Colonic mucosa (tissue), 4 donors: ENCODE measurements around the gene NSMF. TPM values are rescaled to one million over a fixed set of nuclear protein-coding genes. Genes with fewer than 3 reads are reported as not detected.

Experiments used
- DNase-seq: peaks from one replicate; pipeline ENCODE4 v3.0.0-alpha.2; 2020
- H3K27ac ChIP-seq: fragments of 200-600 bp; one replicate; pipeline ENCODE4 v1.8.0; 2021
- H3K27me3 ChIP-seq: fragments of 200-600 bp; one replicate; pipeline ENCODE4 v1.8.0; 2021
- H3K36me3 ChIP-seq: fragments of 200-600 bp; one replicate; pipeline ENCODE4 v1.8.0; 2021
- H3K4me1 ChIP-seq: fragments of 200-600 bp; one replicate; pipeline ENCODE4 v1.8.0; 2021; ENCODE audit warnings: mild to moderate bottlenecking
- H3K4me3 ChIP-seq: fragments of 200-600 bp; one replicate; pipeline ENCODE4 v1.8.0; 2021
- H3K9ac ChIP-seq, 2 donors: one replicate each; pipeline ENCODE4 v1.7.0; 2013; ENCODE audit warnings: control low read depth in 2 of 2, low read depth in 2 of 2, low read length in 2 of 2
- H3K9me3 ChIP-seq: fragments of 200-600 bp; one replicate; pipeline ENCODE4 v1.8.0; 2021
- intact Hi-C: fragments of 100-400 bp; cut with DNase I; formaldehyde crosslinking; loops from one replicate; pipeline ENCODE4 v1.14.1; 2022
- total RNA-seq, 2 donors: library from RNA; stranded (reverse); fragmentation: NEBNext Ultra II Directional in 1 of 2; extraction: Animal tissue kit (Norgen Biotek cat#: 25700) in 1 of 2; gene quantifications; one replicate each; pipeline ENCODE4 v1.2.1, GENCODE V29; 2021
- TF ChIP-seq, protein P1 (sequence below): fragments of 200-600 bp; IDR thresholded peaks from one replicate; pipeline ENCODE4 v1.8.0; 2022; ENCODE audit warnings: antibody characterized with exemption, mild to moderate bottlenecking
- donor health status: healthy.
- donor health status: DM: no; HTN: no; CAD: no.
- donor health status: DM: no; HTN: no; CAD: no.

The NSMF gene
- total RNA-seq, 2 donors from 2014 or later: 33.7 to 47.8 TPM

DNA sequence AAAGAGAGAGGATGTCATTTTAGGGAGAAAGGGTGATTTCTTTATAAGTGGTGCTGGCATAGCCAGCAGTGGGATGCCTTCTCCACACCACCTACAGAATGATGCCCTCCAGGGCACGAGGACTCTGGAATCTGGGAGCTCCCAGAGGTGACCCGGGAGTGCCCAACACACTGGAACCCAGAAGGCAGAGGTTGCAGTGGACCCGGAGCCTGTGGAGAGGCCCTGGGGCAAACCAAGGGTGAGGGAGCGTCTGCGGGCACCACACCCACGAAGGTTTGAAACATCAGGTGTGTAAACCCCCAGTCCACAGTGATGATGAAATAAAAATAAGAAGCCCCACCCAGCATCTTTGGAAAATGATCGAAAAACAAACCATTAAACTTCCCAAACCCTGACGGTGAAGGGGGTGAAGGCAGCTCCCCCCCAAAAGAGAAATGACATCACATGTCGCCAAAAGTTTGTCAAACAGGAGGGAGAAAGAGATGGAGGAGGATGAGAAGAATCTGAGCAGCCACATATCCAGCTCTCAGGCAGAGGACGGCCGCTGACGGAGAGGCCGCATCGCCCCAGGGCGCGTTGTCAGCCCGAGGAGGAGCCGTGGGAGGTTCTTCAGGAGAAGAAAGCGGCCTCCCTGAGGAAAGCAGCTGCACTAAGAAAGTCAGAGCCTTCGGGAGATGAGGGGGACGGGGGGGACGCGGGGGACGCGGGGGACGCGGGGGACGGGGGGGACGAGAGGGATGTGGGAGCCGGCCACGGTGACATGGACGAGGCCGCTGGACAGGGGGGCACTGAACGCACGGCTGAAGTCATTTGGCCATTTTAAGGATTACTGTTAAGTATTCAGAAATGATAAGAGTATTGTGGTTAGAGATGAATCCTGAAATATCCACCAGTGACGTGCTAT is 43.1 kb upstream of the NSMF start:
- TF ChIP-seq, protein P1, sequence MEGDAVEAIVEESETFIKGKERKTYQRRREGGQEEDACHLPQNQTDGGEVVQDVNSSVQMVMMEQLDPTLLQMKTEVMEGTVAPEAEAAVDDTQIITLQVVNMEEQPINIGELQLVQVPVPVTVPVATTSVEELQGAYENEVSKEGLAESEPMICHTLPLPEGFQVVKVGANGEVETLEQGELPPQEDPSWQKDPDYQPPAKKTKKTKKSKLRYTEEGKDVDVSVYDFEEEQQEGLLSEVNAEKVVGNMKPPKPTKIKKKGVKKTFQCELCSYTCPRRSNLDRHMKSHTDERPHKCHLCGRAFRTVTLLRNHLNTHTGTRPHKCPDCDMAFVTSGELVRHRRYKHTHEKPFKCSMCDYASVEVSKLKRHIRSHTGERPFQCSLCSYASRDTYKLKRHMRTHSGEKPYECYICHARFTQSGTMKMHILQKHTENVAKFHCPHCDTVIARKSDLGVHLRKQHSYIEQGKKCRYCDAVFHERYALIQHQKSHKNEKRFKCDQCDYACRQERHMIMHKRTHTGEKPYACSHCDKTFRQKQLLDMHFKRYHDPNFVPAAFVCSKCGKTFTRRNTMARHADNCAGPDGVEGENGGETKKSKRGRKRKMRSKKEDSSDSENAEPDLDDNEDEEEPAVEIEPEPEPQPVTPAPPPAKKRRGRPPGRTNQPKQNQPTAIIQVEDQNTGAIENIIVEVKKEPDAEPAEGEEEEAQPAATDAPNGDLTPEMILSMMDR: no peak
- no peaks in the 10 kb centered on the region for H3K4me1 ChIP-seq
- no peak for DNase-seq
- intact Hi-C loops: no loop called here
- no peak overlapping the region for H3K9ac ChIP-seq
- H3K36me3 ChIP-seq: no peaks in the 10 kb centered on the region
- no peak overlapping the region for H3K27ac ChIP-seq
- no peak overlapping the region for H3K4me3 ChIP-seq
- no peaks in the 10 kb centered on the region for H3K27me3 ChIP-seq
- H3K9me3 ChIP-seq: no peaks in the 10 kb centered on the region

DNA sequence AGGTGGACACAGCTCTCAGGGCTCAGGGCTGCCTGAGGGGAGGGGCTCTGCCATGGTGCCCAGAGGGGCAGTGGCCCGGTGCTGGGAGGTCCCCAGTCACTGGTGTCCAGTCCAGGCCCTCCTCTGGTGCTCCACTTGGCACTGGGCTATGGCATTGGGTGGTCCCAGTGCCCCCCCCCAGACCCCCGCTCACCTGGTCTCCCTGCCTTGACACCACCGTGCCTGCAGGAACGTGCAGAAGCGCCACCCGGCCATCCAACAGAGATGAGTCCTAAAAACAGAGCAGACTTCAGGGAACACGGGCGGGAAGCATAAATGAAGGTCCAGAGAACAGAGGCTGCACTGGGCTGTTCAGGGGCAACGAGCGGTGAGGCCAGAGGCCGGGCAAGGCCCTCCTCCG is 42.3 kb upstream of the NSMF start:
- H3K36me3 ChIP-seq: no peaks in the 10 kb centered on the region
- DNase-seq: no peak

DNA sequence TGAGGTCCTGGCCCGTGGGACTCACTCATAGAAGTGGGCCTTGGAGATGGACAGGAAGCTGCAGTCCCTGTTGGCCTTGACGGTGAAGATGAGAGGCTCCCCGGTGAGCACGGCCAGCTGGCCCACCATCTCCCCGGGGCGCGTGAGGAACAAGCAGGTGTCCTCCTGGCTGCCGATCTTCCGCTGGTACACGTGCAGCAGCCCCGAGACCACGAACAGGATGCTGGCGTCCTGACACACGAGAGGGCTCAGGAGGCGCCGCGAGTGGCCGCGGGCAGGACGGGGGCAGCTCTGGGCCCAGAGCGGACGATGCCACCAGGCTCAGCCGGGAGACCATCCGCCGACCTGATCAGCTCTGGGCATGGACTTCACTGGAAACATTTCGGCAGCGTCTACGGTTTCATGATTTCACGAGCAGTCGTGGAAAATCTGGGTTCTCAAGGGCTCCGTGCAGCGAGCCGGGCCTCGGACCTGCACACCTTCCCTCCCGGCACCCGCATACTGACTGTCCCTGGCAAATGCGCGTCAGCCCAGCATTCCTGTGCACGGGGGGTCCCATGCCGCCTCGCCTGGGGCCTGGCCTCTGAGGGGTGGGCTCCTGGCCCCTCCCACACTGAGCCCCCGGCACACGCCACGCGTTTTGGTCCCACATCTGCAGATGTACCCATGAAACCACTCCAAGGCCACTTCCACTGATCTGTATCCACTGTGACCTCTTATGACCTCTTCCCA is 41.7 kb upstream of the NSMF start:
- Histone ChIP-seq H3K27ac (no peak overlapping the region), H3K4me3 (no peak overlapping the region), H3K9ac (no peak overlapping the region), H3K4me1 (no peaks in the 10 kb centered on the region), H3K36me3 (no peaks in the 10 kb centered on the region), H3K27me3 (no peaks in the 10 kb centered on the region), H3K9me3 (no peaks in the 10 kb centered on the region)
- TF ChIP-seq, protein P1: no peak
- no peak for DNase-seq
- intact Hi-C loops: no loop called here

More for the DNA sequence above, 42.3 kb upstream of the NSMF start:
- Histone ChIP-seq H3K9me3 (no peaks in the 10 kb centered on the region), H3K4me1 (no peaks in the 10 kb centered on the region), H3K4me3 (no peak overlapping the region), H3K27ac (no peak overlapping the region), H3K27me3 (no peaks in the 10 kb centered on the region), H3K9ac (no peak overlapping the region)
- TF ChIP-seq, protein P1: no peak
- intact Hi-C loops: no loop called here

DNA sequence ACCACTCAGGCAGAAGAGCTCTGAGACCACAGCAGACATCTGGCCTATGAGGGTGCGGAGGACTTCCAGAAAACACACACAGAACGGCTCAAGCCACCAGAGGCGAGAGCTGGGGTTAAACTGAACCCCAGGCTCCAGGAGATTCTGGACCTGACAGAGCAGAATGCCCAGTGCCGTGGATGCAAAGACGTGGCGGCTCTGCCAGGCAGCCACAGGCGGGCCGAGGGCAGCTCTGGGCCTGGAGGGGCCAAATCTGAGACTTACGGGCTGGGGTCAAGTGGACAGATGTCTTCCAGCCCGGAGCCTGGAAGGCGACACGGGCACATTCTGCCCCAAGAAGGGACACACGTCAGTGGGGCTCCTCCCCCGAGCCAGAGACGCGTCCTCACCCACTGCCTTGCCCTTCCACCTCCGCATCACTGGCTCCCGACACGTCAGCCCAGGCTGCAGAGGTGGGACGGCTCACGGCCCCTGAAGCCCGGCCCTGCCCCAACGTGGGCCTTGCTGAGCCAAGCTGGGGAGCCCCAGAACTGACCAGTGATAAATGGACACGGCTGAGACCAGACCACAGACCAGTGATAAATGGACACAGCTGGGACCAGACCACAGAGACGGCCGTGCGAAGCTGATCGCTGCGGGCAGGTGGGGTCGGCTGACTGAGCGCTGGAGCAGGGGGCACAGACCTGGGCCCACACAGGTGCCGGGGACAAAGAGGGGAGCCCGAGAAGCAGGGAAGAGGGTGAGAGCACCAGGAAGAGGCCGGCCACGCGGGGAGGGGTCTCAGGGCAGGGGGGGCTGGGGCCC is 40.9 kb upstream of the NSMF start:
- TF ChIP-seq, protein P1: no peak
- H3K9ac ChIP-seq: no peak overlapping the region
- H3K4me1 ChIP-seq: no peaks in the 10 kb centered on the region
- no peaks in the 10 kb centered on the region for H3K27me3 ChIP-seq
- no peak overlapping the region for H3K27ac ChIP-seq
- no peak for DNase-seq
- intact Hi-C loops: no loop called here
- no peaks in the 10 kb centered on the region for H3K9me3 ChIP-seq
- no peaks in the 10 kb centered on the region for H3K36me3 ChIP-seq
- no peak overlapping the region for H3K4me3 ChIP-seq

DNA sequence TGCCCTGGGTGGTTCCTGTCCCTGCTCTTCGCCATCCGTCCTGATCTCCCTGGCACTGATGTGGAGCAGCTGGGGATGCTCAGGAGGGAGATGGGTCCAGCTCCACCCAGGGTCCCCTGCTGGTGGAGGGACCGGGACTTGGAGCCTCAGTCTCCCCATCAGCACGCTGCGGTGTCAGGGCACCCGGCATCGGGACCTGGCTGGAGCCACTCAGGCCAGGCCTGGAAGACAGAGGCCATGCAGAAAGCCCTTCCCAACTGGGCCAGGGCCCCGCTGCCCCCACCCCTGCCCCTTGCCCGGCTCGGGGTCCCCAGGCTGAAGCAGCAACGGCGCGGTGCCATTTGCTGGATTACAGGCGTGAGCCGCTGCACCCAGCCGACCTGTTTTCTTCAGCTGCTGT is 40.3 kb upstream of the NSMF start:
- H3K36me3 ChIP-seq: no peaks in the 10 kb centered on the region
- intact Hi-C loops: no loop called here
- no peak overlapping the region for H3K27ac ChIP-seq
- no peaks in the 10 kb centered on the region for H3K4me1 ChIP-seq
- no peak overlapping the region for H3K4me3 ChIP-seq
- no peak for DNase-seq
- no peaks in the 10 kb centered on the region for H3K27me3 ChIP-seq
- TF ChIP-seq, protein P1: no peak
- no peak overlapping the region for H3K9ac ChIP-seq
- H3K9me3 ChIP-seq: no peaks in the 10 kb centered on the region
